HG03575 (cell line): ENCODE data around the gene KRT82.
"Not testable (repeated sequence)": the region's sequence is repeated elsewhere in the genome, so short reads cannot be mapped to it uniquely, and the experiment has no call there.

Source experiments
- ATAC-seq: cut with Tn5 transposase; IDR thresholded peaks from one replicate; pipeline ENCODE4 v1.9.1; 2021; ENCODE audit not compliant: unreplicated experiment, insufficient number of reproducible peaks, low FRiP score; ENCODE audit errors: extremely low read depth

Gene KRT82

DNA sequence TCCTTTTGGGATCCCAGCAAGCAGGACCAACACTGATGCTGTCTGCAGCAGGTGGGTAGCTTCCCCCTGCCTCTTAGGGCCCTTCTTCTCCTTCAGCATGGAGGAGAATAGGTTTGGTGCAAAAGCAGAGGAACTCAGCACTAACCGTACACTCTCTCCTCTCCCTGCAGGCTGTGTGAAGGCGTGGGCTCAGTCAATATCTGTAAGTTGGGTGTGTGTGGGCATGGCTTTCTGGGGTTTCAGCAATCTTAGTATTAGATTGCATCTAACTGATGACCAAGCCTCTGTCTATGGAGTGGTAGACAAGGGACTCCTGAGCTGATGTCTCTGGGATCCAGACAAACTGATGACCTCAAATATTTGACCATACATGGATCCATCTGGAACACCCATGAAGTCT, 53.2 kb downstream of the KRT82 start:
- ATAC-seq = no peak

DNA sequence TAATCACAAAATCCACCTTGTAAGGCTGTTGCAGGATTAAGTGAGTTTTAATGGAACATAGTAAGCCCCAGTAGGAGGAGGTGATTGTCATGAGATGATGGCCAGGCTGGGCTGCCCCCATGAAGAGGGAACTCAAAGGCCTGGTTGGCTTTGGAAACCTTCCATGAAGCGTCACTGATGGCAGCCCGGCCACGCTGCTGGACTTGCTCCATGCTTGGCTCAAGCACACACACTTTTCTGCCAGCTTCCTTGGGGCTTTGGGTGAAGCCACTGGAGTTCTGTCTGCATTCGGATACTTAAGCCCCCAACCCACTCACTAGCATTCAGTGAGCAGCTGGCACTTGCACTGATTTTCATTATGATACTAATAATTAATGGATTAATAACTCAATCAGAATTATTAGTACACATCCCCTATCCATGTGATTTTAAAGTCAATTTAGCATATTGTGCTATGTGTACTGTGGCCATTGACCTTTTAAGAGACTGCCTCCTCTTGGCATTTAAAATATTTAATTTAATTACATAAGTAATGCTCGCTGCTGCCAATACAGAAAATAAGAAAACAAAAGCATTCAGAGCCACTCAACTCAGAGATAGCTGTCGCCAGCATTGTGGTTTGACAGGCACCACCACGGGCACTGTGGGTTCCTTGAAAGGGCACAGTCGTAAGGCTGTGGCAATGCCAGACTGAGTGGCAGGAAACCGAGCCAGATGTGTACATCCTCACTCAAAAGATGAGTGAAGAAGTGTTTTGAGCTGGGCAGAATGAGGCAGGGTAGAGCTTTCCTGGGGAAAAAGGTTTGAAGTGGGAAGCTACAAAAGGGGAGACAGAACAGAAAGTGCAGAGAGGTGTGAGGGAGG, 54.7 kb downstream of the KRT82 start:
- ATAC-seq = no peak

DNA sequence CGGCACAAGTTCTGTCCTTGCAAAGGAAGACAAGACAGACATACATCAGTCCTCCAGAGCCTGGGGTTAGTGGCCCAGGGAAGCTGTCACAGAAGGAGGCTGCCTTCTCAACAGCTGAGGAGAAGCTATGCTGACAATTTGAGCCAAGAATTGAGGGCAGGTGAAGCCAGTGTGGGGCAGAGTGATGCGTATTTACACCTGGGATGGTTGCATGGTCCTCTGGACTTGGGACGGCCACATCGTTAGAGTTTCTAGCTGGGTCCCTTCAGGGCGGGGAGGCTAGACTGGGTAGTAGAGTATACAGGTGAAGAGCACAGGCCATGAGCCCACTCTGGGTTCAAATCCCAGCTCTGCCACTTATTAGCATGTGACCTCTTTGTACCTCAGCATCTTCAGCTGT, 55.3 kb downstream of the KRT82 start:
- ATAC-seq = no peak

DNA sequence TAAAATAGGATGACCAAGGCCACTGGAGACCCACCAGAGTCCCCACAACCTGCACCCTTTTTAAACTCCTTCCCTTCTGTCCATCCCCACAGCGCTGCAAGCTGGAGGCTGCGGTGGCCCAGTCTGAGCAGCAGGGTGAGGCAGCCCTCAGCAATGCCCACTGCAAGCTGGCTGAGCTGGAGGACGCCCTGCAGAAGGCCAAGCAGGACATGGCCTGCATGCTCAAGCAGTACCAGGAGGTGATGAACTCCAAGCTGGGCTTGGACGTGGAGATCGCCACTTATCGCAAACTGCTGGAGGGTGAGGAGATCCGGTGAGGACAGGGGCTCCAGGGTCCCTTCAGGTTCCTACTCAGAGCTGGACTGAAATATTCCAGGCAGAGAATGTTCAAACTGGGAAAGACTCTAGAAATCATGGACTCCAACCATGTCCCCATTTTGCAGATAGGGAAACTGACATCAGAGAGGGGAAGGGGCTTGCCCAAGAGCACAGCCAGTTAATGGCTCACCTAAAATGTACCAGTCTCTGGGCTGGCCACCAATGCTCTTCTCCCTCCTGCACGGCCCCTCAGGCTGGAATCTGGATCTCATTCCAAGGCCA, 56.0 kb downstream of the KRT82 start:
- ATAC-seq = no peak

DNA sequence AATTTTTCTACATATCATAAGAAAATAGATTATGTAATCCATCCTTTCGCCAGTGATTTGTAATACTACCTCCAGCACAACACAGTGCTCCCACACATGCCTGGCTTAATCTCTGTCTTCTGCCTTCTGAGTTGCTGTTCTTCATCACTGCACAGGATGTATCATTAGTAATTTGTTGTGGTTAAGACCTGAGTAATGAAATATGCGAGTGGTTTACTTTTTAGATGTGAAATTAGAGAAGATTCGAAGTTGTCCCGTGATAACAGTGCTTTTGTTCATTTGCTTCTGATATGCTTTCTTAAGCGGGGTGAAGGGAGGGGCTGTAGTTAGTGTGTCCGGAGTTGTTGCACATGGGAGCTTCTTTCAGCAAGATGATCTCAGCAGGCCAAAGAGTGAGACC, 56.9 kb downstream of the KRT82 start:
- ATAC-seq = no peak

DNA sequence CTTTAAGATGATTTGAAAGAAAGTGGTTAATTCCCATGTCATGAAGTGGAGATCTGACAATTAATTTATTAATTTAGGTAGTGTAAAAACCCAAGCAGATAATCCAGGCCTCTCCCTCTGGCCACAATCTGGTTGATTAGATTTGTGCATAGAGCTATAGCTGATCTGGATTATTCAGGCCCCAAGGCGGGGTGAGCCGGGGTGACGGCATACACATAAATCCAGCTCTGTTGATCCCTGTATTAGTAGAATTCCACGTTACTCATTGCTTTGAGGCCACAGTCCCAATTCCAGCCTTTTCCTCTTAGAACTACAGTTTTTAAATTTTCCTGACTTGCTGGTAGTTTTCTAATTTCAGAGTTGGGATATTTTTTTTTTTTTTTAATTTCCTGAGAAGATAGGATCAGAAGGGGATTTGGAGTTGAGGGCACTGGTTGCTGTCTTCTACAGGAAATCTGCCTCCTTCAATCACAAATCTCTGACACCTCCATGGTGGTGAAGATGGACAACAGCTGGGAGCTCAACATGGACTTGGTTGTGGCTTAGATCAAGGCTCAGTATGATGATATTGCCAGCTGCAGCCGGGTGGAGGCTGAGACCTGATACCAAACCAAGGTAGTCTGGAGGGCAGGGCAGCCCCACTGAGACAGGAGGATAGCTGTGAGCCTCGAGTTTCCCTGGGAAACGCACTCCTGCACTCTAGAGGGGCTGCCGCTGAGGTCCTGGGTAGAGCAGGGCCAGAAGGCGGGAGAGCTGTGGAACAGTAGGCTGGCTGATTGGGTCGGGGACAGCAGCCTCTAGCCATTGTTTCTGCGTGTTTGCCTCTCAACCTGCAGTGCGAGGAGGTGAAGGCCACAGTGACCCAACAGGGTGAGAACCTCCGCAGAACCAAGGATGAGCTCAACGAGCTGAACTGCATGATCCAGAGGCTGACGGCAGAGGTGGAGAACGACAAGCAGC, 58.3 kb downstream of the KRT82 start:
- no peak for ATAC-seq

DNA sequence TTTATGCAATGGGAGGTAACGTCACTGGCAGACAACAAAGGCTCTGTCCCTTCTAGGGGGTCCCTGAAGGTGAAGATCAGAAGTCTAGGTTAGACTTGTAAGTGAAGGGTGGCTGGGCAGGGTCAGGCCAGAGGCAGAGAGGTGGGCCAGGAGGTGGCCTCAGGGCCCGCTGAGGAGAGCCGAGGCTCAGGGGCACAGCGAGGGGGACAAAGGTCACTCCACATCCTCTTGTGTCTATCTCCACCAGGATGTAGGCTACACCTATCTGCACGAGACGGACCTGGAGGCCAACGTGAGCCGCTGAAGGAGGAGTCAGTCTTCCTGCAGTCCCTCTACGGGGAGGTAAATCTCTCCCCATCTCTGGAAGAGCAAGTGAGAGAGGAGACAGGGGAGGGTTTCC, 59.1 kb downstream of the KRT82 start:
- ATAC-seq = no peak

DNA sequence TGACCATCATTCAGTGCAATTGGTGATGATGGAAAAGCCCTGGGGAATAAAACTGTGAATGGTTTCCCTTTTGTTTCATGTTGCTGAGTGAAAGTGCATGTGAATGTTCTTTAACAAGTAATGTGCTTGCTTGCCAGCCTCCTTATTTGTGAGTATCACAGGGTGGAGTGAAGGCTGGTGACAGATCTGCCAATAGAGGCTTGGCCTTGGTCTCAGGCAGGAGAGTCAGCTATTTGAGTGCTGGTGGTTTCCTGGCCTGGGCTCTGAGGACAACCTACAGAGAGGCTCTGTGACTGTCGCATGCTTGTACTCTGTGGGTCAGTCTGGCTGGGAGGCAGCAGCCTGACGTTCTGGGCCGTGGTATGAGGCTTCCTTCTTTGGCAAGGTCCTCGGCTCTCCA, 59.5 kb downstream of the KRT82 start:
- no peak for ATAC-seq

DNA sequence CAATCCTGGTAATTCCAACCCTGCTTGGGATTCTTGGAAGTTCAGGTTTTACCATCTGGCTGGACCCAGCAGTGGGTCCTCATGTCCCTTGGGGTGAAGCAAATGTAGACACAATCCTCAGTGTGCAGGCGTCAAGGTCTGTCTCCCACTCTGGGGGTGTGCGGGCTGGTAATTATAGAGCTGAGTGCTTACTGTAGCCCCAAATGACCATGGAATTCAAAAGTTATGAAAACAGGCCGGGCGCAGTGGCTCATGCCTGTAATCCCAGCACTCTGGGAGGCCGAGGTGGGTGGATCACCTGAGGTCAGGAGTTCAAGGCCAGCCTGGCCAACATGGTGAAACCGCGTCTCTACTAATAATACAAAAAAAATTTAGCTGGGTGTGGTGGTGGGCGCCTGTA, 61.1 kb downstream of the KRT82 start:
- not testable (repeated sequence) for ATAC-seq

DNA sequence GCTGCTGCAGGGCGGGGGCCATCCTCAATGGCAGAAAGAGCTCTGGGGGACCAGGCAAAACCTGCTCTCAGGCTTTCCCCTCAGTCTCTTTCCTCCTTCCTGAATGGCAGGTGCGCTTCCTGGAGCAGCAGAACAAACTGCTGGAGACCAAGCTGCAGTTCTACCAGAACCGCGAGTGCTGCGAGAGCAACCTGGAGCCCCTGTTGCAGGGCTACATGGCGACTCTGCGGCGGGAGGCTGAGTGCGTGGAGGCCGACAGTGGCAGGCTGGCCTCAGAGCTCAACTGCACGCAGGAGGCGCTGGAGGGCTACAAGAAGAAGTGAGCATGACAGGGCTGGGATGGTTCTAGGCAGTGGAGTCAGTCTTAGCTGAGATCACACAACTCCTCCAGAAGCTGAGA, 62.0 kb downstream of the KRT82 start:
- ATAC-seq = no peak
